Esophagus squamous epithelium (tissue), 5 donors: Measurements from ENCODE around the gene CEP250. TPM values are rescaled to one million over a fixed set of nuclear protein-coding genes. Genes with fewer than 3 reads are reported as not detected.
"Not testable (repeated sequence)": the region's sequence is repeated elsewhere in the genome, so short reads cannot be mapped to it uniquely, and the experiment has no call there.

Source experiments
- DNase-seq: peaks from one replicate; lab custom pipeline; 2025; lab: John Stamatoyannopoulos, UW
- H3K27ac ChIP-seq, 4 donors: fragments of 200-600 bp; sonication (generic); one replicate each; pipeline ENCODE4 v1.5.1; 2016 to 2019; ENCODE audit warnings: mild to moderate bottlenecking in 1 of 4
- H3K27me3 ChIP-seq, 4 donors: fragments of 200-600 bp; sonication (generic); 1 replicate in 3 of 4; 2 replicates in 1 of 4; pipeline versions ENCODE4 v1.5.1 to v1.6.0; 2017 to 2021; ENCODE audit warnings: antibody characterized with exemption in 1 of 4
- H3K36me3 ChIP-seq, 3 donors: fragments of 200-600 bp; sonication (generic); one replicate each; pipeline ENCODE4 v1.5.1; 2016 to 2019
- H3K4me1 ChIP-seq, 3 donors: fragments of 200-600 bp; sonication (generic); one replicate each; pipeline ENCODE4 v1.5.1; 2017 to 2019
- H3K4me3 ChIP-seq, 4 donors: fragments of 200-600 bp; sonication (generic); 1 replicate in 3 of 4; 2 replicates in 1 of 4; pipeline ENCODE4 v1.5.1; 2016 to 2019; ENCODE audit warnings: mild to moderate bottlenecking in 2 of 4, moderate library complexity in 1 of 4
- H3K9me3 ChIP-seq, 3 donors: fragments of 200-600 bp; sonication (generic); one replicate each; pipeline ENCODE4 v1.5.1; 2016 to 2019
- CTCF ChIP-seq, 6 experiments: fragments of 450-650 bp in 4 of 6; fragments of 200-600 bp in 2 of 6; sonication (generic) in 2 of 6; IDR thresholded peaks; one replicate each; pipeline ENCODE4 v1.5.1; 2016 to 2019; ENCODE audit warnings: antibody characterized with exemption in 6 of 6, mild to moderate bottlenecking in 4 of 6, moderate library complexity in 4 of 6
- POLR2A ChIP-seq, 4 donors: fragments of 450-650 bp; IDR thresholded peaks; one replicate each; pipeline ENCODE4 v1.6.1; 2017; ENCODE audit warnings: antibody characterized with exemption in 4 of 4, mild to moderate bottlenecking in 4 of 4, moderate library complexity in 3 of 4
- WGBS, 2 donors: methylation state at CpG; one replicate each; pipeline ENCODE4 v1.1.5; 2018; 5-methylcytosine and 5-hydroxymethylcytosine counted together
- intact Hi-C: fragments of 100-400 bp; cut with DNase I; formaldehyde crosslinking; loops from one replicate; pipeline ENCODE4 v1.15.0; 2022
- total RNA-seq, 4 donors: library from RNA; depleted of rRNA; stranded (reverse); fragments of >200 nt; gene quantifications; one replicate each; pipeline ENCODE4 v1.1.0, GENCODE V29; 2016
- donor health status: DM: yes; HTN: yes; CAD: no.

The CEP250 gene
- total RNA-seq, 4 donors from 2014 or later, result 10.6 to 22.7 (median 16.6) TPM

GRCh38 chr20:35514371-35514932 lies 59.1 kb downstream of the CEP250 start:
- Histone ChIP-seq H3K9me3 (no peaks in the 10 kb centered on the region), H3K4me3 (no peak overlapping the region), H3K27ac (no peak overlapping the region), H3K27me3 (no peaks in the 10 kb centered on the region), H3K4me1 (no peaks in the 10 kb centered on the region), H3K36me3 (peaks cover 7 to 64% (median 9%) of the 10 kb centered on the region in 3 donors)
- TF ChIP-seq POLR2A (IDR thresholded peaks at IDR 0.05), result no peak
- no peak for TF ChIP-seq CTCF (IDR thresholded peaks at IDR 0.05)
- WGBS, 2 donors, result 89 to 92% methylated on average over 4 to 10 of the region's 11 CpGs
- intact Hi-C loops, result no loop called here
- DNase-seq, result no peak

- intact Hi-C loops, result no loop called here
- H3K4me3 ChIP-seq, result no peak overlapping the region
- 86 to 100% methylated on average over 1 to 2 of the region's 4 CpGs for WGBS, 2 donors
Measured at GRCh38 chr20:35515341-35515740, 59.9 kb downstream of the CEP250 start.

GRCh38 chr20:35515949-35516645 lies 60.7 kb downstream of the CEP250 start:
- Histone ChIP-seq H3K36me3 (peaks cover 6 to 47% (median 6%) of the 10 kb centered on the region in 3 donors), H3K4me1 (no peaks in the 10 kb centered on the region), H3K27ac (no peak overlapping the region), H3K27me3 (no peaks in the 10 kb centered on the region), H3K4me3 (no peak overlapping the region), H3K9me3 (no peaks in the 10 kb centered on the region)
- no peak for DNase-seq
- intact Hi-C loops, result no loop called here
- 48 to 51% methylated on average over 3 of the region's 3 CpGs for WGBS, 2 donors
- TF ChIP-seq POLR2A (IDR thresholded peaks at IDR 0.05) (no peak), CTCF (IDR thresholded peaks at IDR 0.05) (no peak)

More at GRCh38 chr20:35515341-35515740, 59.9 kb downstream of the CEP250 start:
- no peak for TF ChIP-seq CTCF (IDR thresholded peaks at IDR 0.05)
- TF ChIP-seq POLR2A (IDR thresholded peaks at IDR 0.05), result no peak
- Histone ChIP-seq H3K27ac (no peak overlapping the region), H3K4me1 (no peaks in the 10 kb centered on the region), H3K36me3 (peaks cover 6 to 55% (median 7%) of the 10 kb centered on the region in 3 donors), H3K9me3 (no peaks in the 10 kb centered on the region), H3K27me3 (no peaks in the 10 kb centered on the region)
- no peak for DNase-seq

GRCh38 chr20:35517125-35517524 lies 61.7 kb downstream of the CEP250 start:
- no peak overlapping the region for H3K4me3 ChIP-seq
- H3K4me1 ChIP-seq, result no peaks in the 10 kb centered on the region
- intact Hi-C loops, result no loop called here
- WGBS, 2 donors, result no CpG with 5 or more reads among the region's 1 CpG
- no peak for DNase-seq
- TF ChIP-seq CTCF (IDR thresholded peaks at IDR 0.05) (no peak), POLR2A (IDR thresholded peaks at IDR 0.05) (no peak)
- peaks cover 0 to 37% (median 0%) of the 10 kb centered on the region in 3 donors for H3K36me3 ChIP-seq
- H3K27me3 ChIP-seq, result no peaks in the 10 kb centered on the region
- no peak overlapping the region for H3K27ac ChIP-seq
- no peaks in the 10 kb centered on the region for H3K9me3 ChIP-seq

- H3K9me3 ChIP-seq, intact Hi-C loops, H3K27me3 ChIP-seq, DNase-seq, H3K4me3 ChIP-seq, H3K4me1 ChIP-seq, H3K27ac ChIP-seq: not testable (repeated sequence)
- 92 to 94% methylated on average over 5 of the region's 5 CpGs for WGBS, 2 donors
- H3K36me3 ChIP-seq, result peaks cover 0 to 31% (median 0%) of the 10 kb centered on the region in 3 donors
Measured at GRCh38 chr20:35517767-35518166, 62.4 kb downstream of the CEP250 start.
